Calu3 (cell line): ENCODE results near the gene AGAP3. TPM values are rescaled to one million over a fixed set of nuclear protein-coding genes. Genes with fewer than 3 reads are reported as not detected.

Experiments
- BruUV-seq: library from RNA; stranded (reverse); fragments of 400-500 nt; replicated peaks from 2 replicates; lab custom pipeline; 2021; lab: Mats Ljungman, UMichigan
- CTCF ChIA-PET: fragments of 300-600 bp; sonication (Branson Sonifier 250); formaldehyde crosslinking; loops from one replicate; lab custom pipeline; 2022; ENCODE audit warnings: antibody characterized with exemption; lab: Charles Lee
- DNase-seq: peaks from one replicate; pipeline ENCODE4 v3.0.0; 2022
- H3K27ac Mint-ChIP-seq: one replicate; pipeline ENCODE4 v1.8.0; 2022; ENCODE audit warnings: mixed read lengths; ENCODE audit not compliant: unreplicated experiment
- H3K27me3 Mint-ChIP-seq: one replicate; pipeline ENCODE4 v1.8.0; 2022; ENCODE audit warnings: mixed read lengths; ENCODE audit not compliant: unreplicated experiment
- H3K36me3 Mint-ChIP-seq: one replicate; pipeline ENCODE4 v1.8.0; 2022; ENCODE audit warnings: mild to moderate bottlenecking, moderate library complexity, mixed read lengths; ENCODE audit not compliant: insufficient read depth, unreplicated experiment
- H3K4me1 Mint-ChIP-seq: one replicate; pipeline ENCODE4 v1.8.0; 2022; ENCODE audit warnings: mild to moderate bottlenecking, low read depth, mixed read lengths; ENCODE audit not compliant: unreplicated experiment
- H3K4me3 Mint-ChIP-seq: one replicate; pipeline ENCODE4 v1.8.0; 2022; ENCODE audit warnings: mild to moderate bottlenecking, low read depth, moderate library complexity, mixed read lengths; ENCODE audit not compliant: unreplicated experiment
- H3K9me3 Mint-ChIP-seq: one replicate; pipeline ENCODE4 v1.8.0; 2022; ENCODE audit warnings: low read depth, mixed read lengths; ENCODE audit not compliant: unreplicated experiment
- CTCF ChIP-seq: fragments of 200-600 bp; IDR thresholded peaks from one replicate; pipeline ENCODE4 v1.8.0; 2022; ENCODE audit warnings: antibody characterized with exemption; ENCODE audit not compliant: unreplicated experiment
- intact Hi-C: fragments of 100-400 bp; cut with micrococcal nuclease; formaldehyde crosslinking; loops from one replicate; pipeline ENCODE4 v1.10.0; 2022; ENCODE audit not compliant: unreplicated experiment
- total RNA-seq: library from RNA; stranded (reverse); gene quantifications from 2 replicates; pipeline ENCODE4 v1.2.3, GENCODE V29; 2022

The AGAP3 gene
- total RNA-seq, 1 experiment from 2014 or later: 73.4 TPM

GRCh38 chr7:151130741-151131157 is 44.5 kb downstream of the AGAP3 start:
- intact Hi-C loops: no loop called here
- Mint-ChIP-seq H3K36me3 (peaks cover 19% of the 10 kb centered on the region), H3K9me3 (no peaks in the 10 kb centered on the region), H3K27ac (no peak overlapping the region), H3K27me3 (no peaks in the 10 kb centered on the region), H3K4me1 (no peaks in the 10 kb centered on the region), H3K4me3 (no peak overlapping the region)
- no peak for TF ChIP-seq CTCF
- no TSS peak for BruUV-seq
- CTCF ChIA-PET: no interaction called here
- no peak for DNase-seq

GRCh38 chr7:151131224-151131591 is 44.9 kb downstream of the AGAP3 start:
- Mint-ChIP-seq H3K36me3 (peaks cover 18% of the 10 kb centered on the region), H3K27me3 (no peaks in the 10 kb centered on the region), H3K9me3 (no peaks in the 10 kb centered on the region), H3K4me1 (no peaks in the 10 kb centered on the region), H3K27ac (no peak overlapping the region), H3K4me3 (no peak overlapping the region)
- intact Hi-C loops: no loop called here
- BruUV-seq: no TSS peak
- CTCF ChIA-PET: no interaction called here
- no peak for DNase-seq
- no peak for TF ChIP-seq CTCF

- no peaks in the 10 kb centered on the region for H3K9me3 Mint-ChIP-seq
- no peak overlapping the region for H3K27ac Mint-ChIP-seq
- H3K36me3 Mint-ChIP-seq: peaks cover 18% of the 10 kb centered on the region
- no peaks in the 10 kb centered on the region for H3K4me1 Mint-ChIP-seq
- H3K4me3 Mint-ChIP-seq: no peak overlapping the region
- CTCF ChIA-PET: no interaction called here
- DNase-seq: no peak
- intact Hi-C loops: no loop called here
- BruUV-seq: no TSS peak
- H3K27me3 Mint-ChIP-seq: no peaks in the 10 kb centered on the region
- TF ChIP-seq CTCF: no peak
These were observed 45.5 kb downstream of the AGAP3 start for GRCh38 chr7:151131592-151132293.

- intact Hi-C loops: no loop called here
- no peak for TF ChIP-seq CTCF
- Mint-ChIP-seq H3K27ac (no peak overlapping the region), H3K36me3 (peaks cover 15% of the 10 kb centered on the region), H3K27me3 (no peaks in the 10 kb centered on the region), H3K4me3 (no peak overlapping the region), H3K9me3 (no peaks in the 10 kb centered on the region), H3K4me1 (no peaks in the 10 kb centered on the region)
- no TSS peak for BruUV-seq
- DNase-seq: no peak
- CTCF ChIA-PET: no interaction called here
These were observed 46.4 kb downstream of the AGAP3 start for GRCh38 chr7:151132461-151133205.
